BJ (cell line): ENCODE results near the gene SLC27A5. TPM values are rescaled to one million over a fixed set of nuclear protein-coding genes. Genes with fewer than 3 reads are reported as not detected.
"Not testable (repeated sequence)": the region's sequence is repeated elsewhere in the genome, so short reads cannot be mapped to it uniquely, and the experiment has no call there.

Experiments used
- CTCF ChIA-PET: fragments of 350-600 bp; formaldehyde crosslinking; extraction: SDS; loops from one replicate; lab custom pipeline; 2021; ENCODE audit warnings: antibody characterized with exemption, inconsistent platforms; lab: Yijun Ruan, JAX
- POLR2A ChIA-PET: fragments of 300-600 bp; sonication (Branson Sonifier 250); formaldehyde crosslinking; extraction: SDS; loops from one replicate; lab custom pipeline; 2021; ENCODE audit warnings: antibody characterized with exemption; lab: Charles Lee
- DNase-seq: peaks from one replicate; pipeline ENCODE4 v3.0.0-alpha.2; 2011; ENCODE audit warnings: low read depth
- H3K27me3 ChIP-seq: 2 replicates; pipeline ENCODE4 v1.6.0; 2011; ENCODE audit warnings: low read length; ENCODE audit not compliant: control insufficient read depth, insufficient read depth
- H3K36me3 ChIP-seq: 2 replicates; pipeline ENCODE4 v1.5.1; 2011; ENCODE audit warnings: low read length; ENCODE audit not compliant: control insufficient read depth, insufficient read depth
- H3K4me3 ChIP-seq: 2 replicates; pipeline ENCODE4 v1.5.1; 2011; ENCODE audit warnings: low read depth, mild to moderate bottlenecking, control low read depth, low read length
- polyA plus RNA-seq: library from polyadenylated mRNA; depleted of rRNA; stranded (reverse); fragments of >200 nt; gene quantifications from 2 replicates; pipeline ENCODE4 v1.2.3, GENCODE V29; 2011
- TF ChIP-seq, protein P1 (sequence below): IDR thresholded peaks from 2 replicates; pipeline ENCODE4 v1.5.1; 2011; ENCODE audit warnings: low read depth, mild to moderate bottlenecking, control low read depth, inconsistent platforms, low read length, moderate library complexity; ENCODE audit not compliant: insufficient read depth

The SLC27A5 gene
- polyA plus RNA-seq, 1 experiment, result 13.1 TPM

DNA sequence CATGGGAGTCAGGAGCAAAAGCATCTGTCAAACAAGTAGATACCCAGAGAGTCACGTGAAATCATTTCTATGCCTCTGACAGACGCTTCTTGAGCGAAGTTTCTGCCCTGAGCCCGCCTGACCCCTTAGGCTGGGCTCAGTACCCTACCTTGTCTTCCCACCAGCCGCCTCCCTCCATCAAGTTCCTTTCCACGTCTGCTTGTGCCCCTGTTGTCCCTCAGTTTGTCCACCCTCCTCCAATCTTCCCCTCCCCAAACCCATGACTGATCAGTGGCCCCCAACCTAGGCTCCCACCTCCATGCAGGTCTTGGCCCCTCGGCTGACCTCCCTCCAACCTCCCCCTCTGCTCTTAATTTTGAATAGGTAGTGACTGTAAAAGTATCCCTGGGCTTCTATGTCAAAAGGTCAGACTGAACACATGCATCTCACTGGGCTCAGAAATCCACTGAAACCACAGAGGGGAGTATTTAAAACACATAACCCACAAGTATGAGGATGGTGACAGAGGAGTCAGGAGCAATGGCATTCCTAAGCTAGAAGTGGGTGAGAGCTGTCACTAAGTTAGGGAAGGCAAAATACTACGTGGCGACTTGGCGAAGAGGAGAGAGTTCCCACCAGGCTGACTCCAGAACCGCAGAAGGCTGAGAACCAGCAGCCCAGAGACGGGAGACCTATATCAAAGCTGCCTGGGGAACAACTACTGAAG is 37.3 kb downstream of the SLC27A5 start:
- ChIA-PET POLR2A (no interaction called here), CTCF (interaction anchor here (1.6 kb wide), 1 partner anchor 45 kb away, joined by 4 read pairs; the partner anchor contains the start of gene ZBTB45)
- H3K36me3 ChIP-seq, result peaks cover 14% of the 10 kb centered on the region
- peak; percentile 25 for DNase-seq
- H3K27me3 ChIP-seq, result no peaks in the 10 kb centered on the region
- no peak overlapping the region for H3K4me3 ChIP-seq
- TF ChIP-seq, protein P1, sequence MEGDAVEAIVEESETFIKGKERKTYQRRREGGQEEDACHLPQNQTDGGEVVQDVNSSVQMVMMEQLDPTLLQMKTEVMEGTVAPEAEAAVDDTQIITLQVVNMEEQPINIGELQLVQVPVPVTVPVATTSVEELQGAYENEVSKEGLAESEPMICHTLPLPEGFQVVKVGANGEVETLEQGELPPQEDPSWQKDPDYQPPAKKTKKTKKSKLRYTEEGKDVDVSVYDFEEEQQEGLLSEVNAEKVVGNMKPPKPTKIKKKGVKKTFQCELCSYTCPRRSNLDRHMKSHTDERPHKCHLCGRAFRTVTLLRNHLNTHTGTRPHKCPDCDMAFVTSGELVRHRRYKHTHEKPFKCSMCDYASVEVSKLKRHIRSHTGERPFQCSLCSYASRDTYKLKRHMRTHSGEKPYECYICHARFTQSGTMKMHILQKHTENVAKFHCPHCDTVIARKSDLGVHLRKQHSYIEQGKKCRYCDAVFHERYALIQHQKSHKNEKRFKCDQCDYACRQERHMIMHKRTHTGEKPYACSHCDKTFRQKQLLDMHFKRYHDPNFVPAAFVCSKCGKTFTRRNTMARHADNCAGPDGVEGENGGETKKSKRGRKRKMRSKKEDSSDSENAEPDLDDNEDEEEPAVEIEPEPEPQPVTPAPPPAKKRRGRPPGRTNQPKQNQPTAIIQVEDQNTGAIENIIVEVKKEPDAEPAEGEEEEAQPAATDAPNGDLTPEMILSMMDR, result no peak

DNA sequence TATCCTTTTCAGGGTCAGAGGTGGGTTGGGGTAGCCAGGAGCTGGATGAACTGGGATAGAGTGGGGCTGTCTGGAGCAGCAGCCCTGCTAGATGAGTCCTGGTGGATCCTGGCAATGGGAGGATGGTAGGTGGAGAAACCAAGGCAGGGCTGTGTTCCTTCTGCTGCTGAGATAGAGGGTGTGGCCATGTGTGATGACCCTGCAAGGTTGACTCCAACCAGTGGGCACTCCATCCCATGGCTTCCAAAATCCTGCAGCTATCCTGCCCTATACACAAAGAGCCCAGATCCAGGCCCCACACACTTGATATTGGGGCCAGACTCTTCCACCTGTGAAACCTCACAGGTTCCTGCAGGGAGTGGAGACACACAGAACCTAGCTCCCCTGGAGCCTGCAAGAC is 38.0 kb downstream of the SLC27A5 start:
- H3K27me3 ChIP-seq, result no peaks in the 10 kb centered on the region
- TF ChIP-seq, protein P1, result no peak
- peaks cover 14% of the 10 kb centered on the region for H3K36me3 ChIP-seq
- no peak for DNase-seq
- no peak overlapping the region for H3K4me3 ChIP-seq
- ChIA-PET POLR2A (no interaction called here), CTCF (interaction anchor here (1.6 kb wide), 1 partner anchor 46 kb away, joined by 4 read pairs; the partner anchor contains the start of gene ZBTB45)

DNA sequence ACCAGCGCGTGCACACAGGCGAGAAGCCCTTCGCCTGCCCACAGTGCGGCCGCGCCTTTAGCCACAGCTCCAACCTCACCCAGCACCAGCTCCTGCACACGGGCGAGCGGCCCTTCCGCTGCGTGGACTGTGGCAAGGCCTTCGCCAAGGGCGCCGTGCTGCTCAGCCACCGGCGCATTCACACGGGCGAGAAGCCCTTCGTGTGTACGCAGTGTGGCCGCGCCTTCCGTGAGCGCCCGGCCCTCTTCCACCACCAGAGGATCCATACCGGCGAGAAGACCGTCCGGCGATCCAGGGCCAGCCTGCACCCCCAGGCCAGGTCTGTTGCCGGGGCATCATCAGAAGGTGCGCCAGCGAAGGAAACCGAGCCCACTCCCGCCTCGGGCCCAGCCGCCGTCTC is 40.1 kb downstream of the SLC27A5 start:
- no peak for DNase-seq
- H3K4me3 ChIP-seq, result no peak overlapping the region
- ChIA-PET POLR2A (no interaction called here), CTCF (no interaction called here)
- peaks cover 14% of the 10 kb centered on the region for H3K36me3 ChIP-seq
- H3K27me3 ChIP-seq, result no peaks in the 10 kb centered on the region
- TF ChIP-seq, protein P1, result no peak

DNA sequence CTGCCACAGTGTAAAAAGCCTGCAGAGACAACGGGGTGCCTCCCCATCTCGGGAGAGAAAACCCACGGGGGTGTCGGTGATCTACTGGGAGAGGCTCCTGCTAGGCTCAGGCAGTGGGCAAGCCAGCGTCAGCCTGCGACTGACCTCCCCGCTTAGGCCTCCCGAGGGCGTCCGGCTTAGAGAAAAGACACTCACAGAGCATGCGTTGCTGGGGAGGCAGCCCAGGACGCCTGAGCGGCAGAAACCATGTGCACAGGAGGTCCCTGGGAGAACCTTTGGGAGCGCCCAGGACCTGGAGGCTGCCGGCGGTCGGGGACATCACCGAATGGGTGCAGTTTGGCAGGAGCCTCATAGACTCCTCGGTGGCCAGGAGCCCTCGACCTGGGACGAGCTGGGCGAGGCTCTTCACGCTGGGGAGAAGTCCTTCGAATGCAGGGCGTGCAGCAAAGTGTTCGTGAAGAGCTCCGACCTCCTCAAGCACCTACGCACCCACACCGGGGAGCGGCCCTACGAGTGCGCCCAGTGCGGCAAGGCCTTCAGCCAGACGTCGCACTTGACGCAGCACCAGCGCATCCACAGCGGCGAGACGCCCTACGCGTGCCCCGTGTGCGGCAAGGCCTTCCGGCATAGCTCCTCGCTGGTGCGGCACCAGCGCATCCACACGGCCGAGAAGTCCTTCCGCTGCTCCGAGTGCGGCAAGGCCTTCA is 40.8 kb downstream of the SLC27A5 start:
- H3K4me3 ChIP-seq, POLR2A ChIA-PET, CTCF ChIA-PET, H3K27me3 ChIP-seq, DNase-seq: not testable (repeated sequence)
- peaks cover 14% of the 10 kb centered on the region for H3K36me3 ChIP-seq

DNA sequence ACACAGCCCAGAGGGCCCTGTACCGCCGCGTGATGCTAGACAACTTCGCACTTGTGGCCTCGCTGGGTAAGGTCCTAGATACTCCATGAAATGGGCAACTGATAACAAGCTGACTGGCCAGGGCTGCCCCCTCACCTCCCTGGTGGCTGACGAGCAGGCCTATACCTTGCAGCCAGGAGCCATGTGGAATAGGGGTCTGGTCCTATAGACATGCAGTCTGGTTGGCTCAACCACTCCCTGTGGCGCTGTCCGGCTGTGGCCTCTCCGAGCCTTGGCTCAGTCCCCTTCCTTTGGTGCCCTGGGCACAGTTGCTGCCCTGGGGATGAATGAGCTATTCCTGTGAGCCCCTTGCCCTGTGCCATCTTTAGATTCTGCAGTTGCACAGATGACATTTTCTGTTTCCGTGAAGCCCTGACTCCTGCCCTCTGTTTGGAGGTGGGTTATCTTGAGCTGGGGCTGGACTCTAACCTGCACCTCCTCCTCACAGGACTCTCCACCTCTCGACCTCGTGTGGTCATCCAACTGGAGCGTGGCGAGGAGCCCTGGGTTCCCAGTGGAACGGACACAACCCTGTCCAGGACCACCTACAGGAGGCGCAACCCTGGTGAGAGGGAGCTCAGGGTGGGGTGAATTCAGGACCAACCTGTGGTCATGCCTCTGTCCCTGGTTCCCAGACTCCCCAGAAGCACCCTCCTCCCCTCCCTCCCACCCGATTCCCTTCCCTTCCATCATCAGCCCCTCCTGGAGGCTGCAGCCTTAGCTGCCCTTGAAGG is 42.4 kb downstream of the SLC27A5 start:
- no peak for DNase-seq
- H3K27me3 ChIP-seq, result no peaks in the 10 kb centered on the region
- POLR2A ChIA-PET, result no interaction called here
- H3K36me3 ChIP-seq, result peaks cover 14% of the 10 kb centered on the region
- CTCF ChIA-PET, result no interaction called here
- TF ChIP-seq, protein P1, result no peak
- no peak overlapping the region for H3K4me3 ChIP-seq
